Right forelimb (tissue), 1 donor: ENCODE data around the gene PCDH19.
A peak's percentile ranks its signal among the peaks of the same experiment; 100 is the strongest.
"Not testable (repeated sequence)": the region's sequence is repeated elsewhere in the genome, so short reads cannot be mapped to it uniquely, and the experiment has no call there.

ENCODE experiments used
- DNase-seq: peaks from one replicate; pipeline ENCODE4 v3.0.0-alpha.2; 2018

PCDH19 gene

GRCh38 chrX:100409610-100410590 is at the start of gene PCDH19:
TSS of gene PCDH19 (minus strand) at chrX:100410273. CDS start at chrX:100408597, 1,676 bp downstream.
- DNase-seq = peak; percentile 79

GRCh38 chrX:100449696-100450608 is 39.9 kb upstream of the PCDH19 start:
- no peak for DNase-seq

GRCh38 chrX:100447655-100448397 is 37.8 kb upstream of the PCDH19 start:
- DNase-seq = peak; percentile 73

GRCh38 chrX:100445593-100445992 is 35.5 kb upstream of the PCDH19 start:
- no peak for DNase-seq

GRCh38 chrX:100441321-100441720 is 31.2 kb upstream of the PCDH19 start:
- DNase-seq = not testable (repeated sequence)

GRCh38 chrX:100440006-100440405 is 29.9 kb upstream of the PCDH19 start:
- no peak for DNase-seq

GRCh38 chrX:100435726-100436125 is 25.7 kb upstream of the PCDH19 start:
- no peak for DNase-seq

- DNase-seq = no peak
Observed at GRCh38 chrX:100424012-100424411, 13.9 kb upstream of the PCDH19 start.

- no peak for DNase-seq
Observed at GRCh38 chrX:100418556-100418955, 8.5 kb upstream of the PCDH19 start.

GRCh38 chrX:100417681-100418080 is 7.6 kb upstream of the PCDH19 start:
- DNase-seq = peak; percentile 48

- peak; percentile 46 for DNase-seq
Observed at GRCh38 chrX:100413229-100413628, 3.2 kb upstream of the PCDH19 start.

- no peak for DNase-seq
Observed at GRCh38 chrX:100411802-100412715, 2.0 kb upstream of the PCDH19 start.

GRCh38 chrX:100410901-100411801 is 1.1 kb upstream of the PCDH19 start:
- peak; percentile 56 for DNase-seq

GRCh38 chrX:100408713-100409609 is 1.1 kb downstream of the PCDH19 start:
- DNase-seq = no peak

- peak; percentile 50 for DNase-seq
Observed at GRCh38 chrX:100407784-100408712, 2.0 kb downstream of the PCDH19 start.

- DNase-seq = peak; percentile 40
Observed at GRCh38 chrX:100407147-100407783, 2.8 kb downstream of the PCDH19 start.

GRCh38 chrX:100405424-100405823 is 4.6 kb downstream of the PCDH19 start:
- DNase-seq = no peak

- no peak for DNase-seq
Observed at GRCh38 chrX:100404851-100405250, 5.2 kb downstream of the PCDH19 start.
